Bronchial smooth muscle cell (primary cell): ENCODE data around the gene RNASEH2C. TPM values are rescaled to one million over a fixed set of nuclear protein-coding genes. Genes with fewer than 3 reads are reported as not detected.

ENCODE experiments used
- total RNA-seq: library from RNA; depleted of rRNA; stranded (reverse); fragments of >200 nt; gene quantifications from 2 replicates; pipeline ENCODE4 v1.2.1, GENCODE V29; 2014

The RNASEH2C gene
- total RNA-seq, result 32.8 and 35.3 TPM in 2 replicates

GRCh38 chr11:65720211-65720934 lies at the start of gene RNASEH2C:
Gene RNASEH2C, minus strand, starts transcription at chr11:65720798. Its CDS starts 40 bp downstream, at chr11:65720758.

GRCh38 chr11:65711785-65712632 lies 8.6 kb downstream of the RNASEH2C start, which contains the start of gene KAT5:
Gene KAT5, plus strand, starts transcription at chr11:65712252. Its CDS starts 16 bp downstream, at chr11:65712268.

Other genes with a start within 250 kb of the RNASEH2C start
- 7,849 and 17,081 TPM in 2 replicates for gene MALAT1, start 221.8 kb downstream of the RNASEH2C start, total RNA-seq
- gene SCYL1, start 195.7 kb downstream of the RNASEH2C start, total RNA-seq, result 69.7 and 74.6 TPM in 2 replicates
- gene LTBP3, start 162.4 kb downstream of the RNASEH2C start, total RNA-seq, result 44.6 and 50.3 TPM in 2 replicates
- gene ZNRD2, start 150.3 kb downstream of the RNASEH2C start, total RNA-seq, result 28.4 and 29.9 TPM in 2 replicates
- gene FAM89B, start 148.3 kb downstream of the RNASEH2C start, total RNA-seq, result 12.4 and 13.2 TPM in 2 replicates
- 34.9 and 59.4 TPM in 2 replicates for gene EHBP1L1, start 144.7 kb downstream of the RNASEH2C start, total RNA-seq
- gene KCNK7, start 125.0 kb downstream of the RNASEH2C start, total RNA-seq, result 0.09 and 0.16 TPM in 2 replicates
- 15.2 and 17.5 TPM in 2 replicates for gene MAP3K11, start 106.6 kb downstream of the RNASEH2C start, total RNA-seq
- gene PCNX3, start 105.0 kb downstream of the RNASEH2C start, total RNA-seq, result 8.8 and 10.0 TPM in 2 replicates
- 12.5 and 14.5 TPM in 2 replicates for gene SIPA1, start 82.7 kb downstream of the RNASEH2C start, total RNA-seq
- gene RELA, start 57.9 kb downstream of the RNASEH2C start, total RNA-seq, result 13.4 and 17.4 TPM in 2 replicates
- gene KAT5, start 8.5 kb downstream of the RNASEH2C start, total RNA-seq, result 39.7 and 64.7 TPM in 2 replicates
- 2.6 and 3.3 TPM in 2 replicates for gene AP5B1, start 60.2 kb upstream of the RNASEH2C start, total RNA-seq
- not detected in 2 replicates for gene OVOL1, start 66.3 kb upstream of the RNASEH2C start, total RNA-seq
- 4.0 and 4.1 TPM in 2 replicates for gene SNX32, start 113.2 kb upstream of the RNASEH2C start, total RNA-seq
- gene CFL1, start 137.4 kb upstream of the RNASEH2C start, total RNA-seq, result 769 and 930 TPM in 2 replicates
- gene MUS81, start 139.6 kb upstream of the RNASEH2C start, total RNA-seq, result 27.0 and 30.1 TPM in 2 replicates
- 71.1 and 101 TPM in 2 replicates for gene EFEMP2, start 152.0 kb upstream of the RNASEH2C start, total RNA-seq
- gene CTSW, start 159.0 kb upstream of the RNASEH2C start, total RNA-seq, result not detected in 2 replicates
- 186 and 241 TPM in 2 replicates for gene FIBP, start 167.7 kb upstream of the RNASEH2C start, total RNA-seq
- gene CCDC85B, start 169.9 kb upstream of the RNASEH2C start, total RNA-seq, result 54.1 and 86.5 TPM in 2 replicates
- 1.7 and 3.9 TPM in 2 replicates for gene FOSL1, start 179.6 kb upstream of the RNASEH2C start, total RNA-seq
- gene C11orf68, start 198.3 kb upstream of the RNASEH2C start, total RNA-seq, result 18.6 and 23.2 TPM in 2 replicates
- 189 and 480 TPM in 2 replicates for gene DRAP1, start 198.6 kb upstream of the RNASEH2C start, total RNA-seq
- 0.16 TPM in 1 of 2 replicates, not detected in the other for gene TSGA10IP, start 224.7 kb upstream of the RNASEH2C start, total RNA-seq
- gene SART1, start 240.9 kb upstream of the RNASEH2C start, total RNA-seq, result 66.4 and 70.3 TPM in 2 replicates